NCI-H460 (cell line): Measurements from ENCODE around the gene CDH26. TPM values are rescaled to one million over a fixed set of nuclear protein-coding genes. Genes with fewer than 3 reads are reported as not detected.

Source experiments
- DNase-seq: peaks from one replicate; pipeline ENCODE4 v3.0.0-alpha.2; 2016; ENCODE audit warnings: low read depth; ENCODE audit errors: extremely low read depth
- polyA plus RNA-seq: library from polyadenylated mRNA; depleted of rRNA; stranded (reverse); fragments of >200 nt; gene quantifications from 2 replicates; pipeline ENCODE4 v1.2.3, GENCODE V29; 2014; cell fraction: nucleus; rRNA removed
- total RNA-seq: library from RNA; depleted of rRNA; stranded (reverse); fragments of >200 nt; shearing (Covaris generic); gene quantifications from 2 replicates; pipeline ENCODE4 v1.2.3, GENCODE V29; 2014; rRNA removed

Gene CDH26
- 0.22 TPM in 1 of 2 replicates, not detected in the other for total RNA-seq
- polyA plus RNA-seq, result 0.17 and 1.2 TPM in 2 replicates

DNA sequence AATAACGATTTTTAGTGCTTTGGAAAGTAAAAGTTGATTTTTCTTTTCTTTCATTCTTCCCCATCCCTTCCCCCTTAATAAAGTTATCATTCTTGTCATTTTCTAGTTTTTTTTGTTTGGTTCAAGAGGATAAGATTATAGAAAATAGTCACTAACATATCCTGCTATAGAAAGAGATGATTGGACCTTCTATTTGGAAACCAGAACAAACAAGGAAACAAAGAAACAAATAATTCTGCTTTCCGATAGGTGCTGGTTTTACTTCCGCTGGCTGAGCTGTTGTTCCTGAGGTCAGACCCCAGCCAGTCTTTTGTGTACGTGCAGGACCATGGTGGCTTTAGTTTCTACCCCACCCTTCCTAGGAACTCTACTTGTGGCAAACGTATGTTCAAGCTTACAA is at the start of gene CDH26:
TSS of gene CDH26 (plus strand) at position 301 of the 400 bp plus-strand sequence. CDS start 304 bp downstream, outside the sequence.
- no peak for DNase-seq

DNA sequence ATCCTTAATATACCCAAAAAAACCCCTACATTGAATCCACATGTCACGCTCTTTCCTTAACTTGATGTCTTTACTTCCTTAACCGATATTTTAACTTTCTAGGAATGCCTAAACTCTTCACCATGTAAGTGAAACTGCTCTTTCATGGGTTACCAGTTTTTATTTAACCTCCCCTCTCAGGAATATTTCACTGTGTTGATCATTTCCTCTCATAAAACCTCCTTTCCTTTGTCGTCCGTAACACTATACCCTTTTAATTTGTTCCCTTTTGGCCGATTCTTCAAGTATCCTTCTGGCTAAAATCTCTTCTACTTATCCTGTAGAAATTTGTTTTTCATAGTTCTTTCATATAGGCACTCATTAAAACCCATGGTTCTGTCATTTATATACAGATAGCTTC is 49.4 kb upstream of the CDH26 start:
- no peak for DNase-seq

DNA sequence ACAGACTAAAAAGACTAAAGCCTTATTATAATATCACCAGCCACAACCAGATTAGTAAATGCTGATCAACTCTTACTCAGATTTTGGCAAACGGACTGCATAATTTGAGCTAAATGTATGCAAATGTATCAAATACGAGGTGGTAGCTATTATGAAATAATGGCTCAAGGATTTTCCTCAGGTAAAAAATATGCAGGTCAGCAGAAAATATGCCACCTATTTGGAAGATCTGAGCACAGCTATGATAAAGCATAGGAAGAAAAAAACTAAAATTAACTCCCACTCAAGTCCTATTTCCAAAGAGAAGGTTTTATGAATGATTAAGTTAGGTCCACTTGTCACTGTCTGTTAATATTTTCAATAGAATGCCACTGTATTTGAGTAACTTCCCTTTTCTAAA is 47.2 kb upstream of the CDH26 start:
- no peak for DNase-seq

DNA sequence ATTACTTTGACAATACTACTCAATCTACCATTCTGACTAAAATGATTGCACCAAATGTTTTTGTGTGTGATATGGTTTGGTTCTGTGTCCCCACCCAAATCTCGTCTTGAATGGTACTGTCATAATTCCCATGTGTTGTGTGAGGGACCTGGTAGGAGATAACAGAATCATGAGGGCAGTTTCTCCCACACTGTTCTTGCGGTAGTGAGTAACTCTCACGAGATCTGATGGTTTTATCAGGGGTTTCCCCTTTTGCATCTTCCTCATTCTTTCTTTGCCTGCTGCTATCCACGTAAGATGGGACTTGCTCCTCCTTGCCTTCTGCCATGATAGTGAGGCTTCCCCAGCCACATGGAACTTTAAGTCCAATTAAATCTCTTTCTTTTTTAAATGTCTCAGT is 45.6 kb upstream of the CDH26 start:
- no peak for DNase-seq

DNA sequence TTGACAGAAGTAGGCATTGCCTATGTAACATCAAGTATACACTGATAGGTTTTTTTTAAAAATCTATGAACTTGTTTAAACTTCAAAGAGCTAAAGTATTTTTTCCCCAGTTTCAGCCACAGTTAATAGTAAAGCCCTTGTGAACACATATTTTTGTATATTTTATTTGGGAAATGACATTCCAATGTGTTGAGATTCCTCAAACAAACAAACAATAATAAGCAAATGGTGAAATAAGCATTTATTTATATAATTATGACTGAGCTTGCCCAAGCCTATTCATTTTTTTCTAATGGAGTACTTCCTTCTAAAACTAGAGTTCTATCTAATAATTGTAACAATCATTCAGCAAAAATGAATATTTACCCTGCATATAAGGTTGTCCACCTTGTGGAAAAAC is 37.3 kb upstream of the CDH26 start:
- no peak for DNase-seq

DNA sequence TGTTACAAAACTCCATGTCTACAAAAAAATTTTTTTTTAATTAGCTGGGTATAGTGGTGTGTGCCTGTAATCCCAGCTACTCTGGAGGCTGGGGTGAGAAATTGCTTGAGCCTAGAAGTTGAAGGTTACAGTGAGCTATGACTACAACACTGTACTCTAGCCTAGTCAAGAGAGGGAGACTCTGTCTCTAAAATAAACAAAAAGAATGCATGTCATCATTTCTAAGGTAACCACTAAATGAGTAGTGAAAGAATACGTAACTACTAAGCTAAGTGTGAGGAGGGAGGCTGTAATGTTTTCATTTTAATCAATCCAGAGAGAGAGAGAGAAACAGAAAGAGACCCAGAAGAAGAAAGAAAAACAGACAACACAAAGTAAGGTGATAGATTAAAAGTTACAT is 34.7 kb upstream of the CDH26 start:
- DNase-seq, result no peak

DNA sequence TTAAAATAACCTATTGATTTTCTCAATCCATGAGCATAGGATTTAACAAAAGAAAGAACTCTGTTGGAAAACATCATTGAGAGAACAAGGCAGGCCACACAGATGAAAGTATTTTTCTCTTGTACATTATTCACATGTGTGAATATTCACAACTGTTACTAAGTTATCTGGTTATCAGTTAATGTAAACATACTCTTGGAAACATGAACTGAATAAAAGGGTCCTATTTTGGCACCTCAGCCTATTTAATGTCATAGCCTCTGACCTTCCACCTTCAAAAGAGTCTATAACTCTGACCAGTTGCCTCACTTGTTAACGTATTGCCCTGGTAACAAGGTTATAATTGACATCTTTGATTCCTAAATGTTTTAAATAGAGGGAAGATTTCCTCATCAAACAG is 32.9 kb upstream of the CDH26 start:
- no peak for DNase-seq

DNA sequence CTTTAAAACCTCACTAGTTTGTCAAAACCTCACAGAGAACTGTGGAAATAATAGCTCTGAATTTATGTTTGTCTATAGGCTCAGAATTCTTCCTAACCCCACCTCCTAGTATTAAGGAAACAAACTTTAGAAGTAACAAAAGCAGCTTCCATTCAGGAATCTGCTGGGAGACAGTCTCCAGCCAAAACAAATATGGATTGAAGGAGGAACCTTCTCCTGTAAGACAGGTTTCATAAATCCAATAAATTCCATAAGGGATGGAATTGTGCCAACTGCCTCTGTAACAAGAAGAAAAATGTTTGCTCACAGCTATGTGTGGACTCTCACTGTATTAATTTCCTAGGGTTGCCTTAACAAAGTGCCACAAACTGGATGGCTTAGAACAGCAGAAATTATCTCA is 32.3 kb upstream of the CDH26 start:
- DNase-seq, result peak; percentile 29

DNA sequence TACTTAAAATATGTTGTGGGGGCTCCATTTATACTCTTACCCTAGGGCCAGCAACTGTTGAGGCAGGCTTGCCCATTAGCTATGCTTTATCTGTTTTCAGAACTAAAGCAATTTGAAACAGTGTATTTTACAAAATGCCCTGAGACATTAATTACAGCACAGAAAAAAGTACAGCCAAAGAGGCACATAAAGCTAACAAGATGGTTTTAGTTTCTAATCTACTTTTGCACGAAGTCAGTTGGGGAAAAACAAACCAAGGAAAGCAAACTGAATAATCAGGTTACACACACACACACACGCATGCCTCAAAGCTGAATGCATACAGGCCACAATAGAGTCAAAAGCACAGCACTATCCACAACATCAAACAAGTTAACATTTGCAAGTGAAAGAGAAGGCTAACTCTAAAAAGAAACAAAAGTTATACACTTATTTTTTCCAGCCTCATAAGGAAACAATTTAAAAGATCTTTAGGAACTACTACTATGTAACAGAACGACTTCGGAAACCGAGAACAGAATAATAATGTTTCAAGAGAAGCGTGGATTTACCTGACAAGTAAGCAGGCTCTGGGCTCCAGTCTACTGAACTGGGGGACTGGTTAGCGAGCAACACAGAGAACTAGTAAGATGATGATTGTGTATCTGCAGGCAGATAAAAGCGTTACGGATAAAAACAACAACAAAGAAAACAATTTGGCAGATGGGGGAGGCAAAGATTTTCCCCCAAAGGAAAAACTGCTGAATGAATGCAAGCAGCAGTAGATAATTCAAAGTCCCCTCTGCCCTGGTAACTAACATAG is 26.5 kb upstream of the CDH26 start:
- DNase-seq, result no peak

DNA sequence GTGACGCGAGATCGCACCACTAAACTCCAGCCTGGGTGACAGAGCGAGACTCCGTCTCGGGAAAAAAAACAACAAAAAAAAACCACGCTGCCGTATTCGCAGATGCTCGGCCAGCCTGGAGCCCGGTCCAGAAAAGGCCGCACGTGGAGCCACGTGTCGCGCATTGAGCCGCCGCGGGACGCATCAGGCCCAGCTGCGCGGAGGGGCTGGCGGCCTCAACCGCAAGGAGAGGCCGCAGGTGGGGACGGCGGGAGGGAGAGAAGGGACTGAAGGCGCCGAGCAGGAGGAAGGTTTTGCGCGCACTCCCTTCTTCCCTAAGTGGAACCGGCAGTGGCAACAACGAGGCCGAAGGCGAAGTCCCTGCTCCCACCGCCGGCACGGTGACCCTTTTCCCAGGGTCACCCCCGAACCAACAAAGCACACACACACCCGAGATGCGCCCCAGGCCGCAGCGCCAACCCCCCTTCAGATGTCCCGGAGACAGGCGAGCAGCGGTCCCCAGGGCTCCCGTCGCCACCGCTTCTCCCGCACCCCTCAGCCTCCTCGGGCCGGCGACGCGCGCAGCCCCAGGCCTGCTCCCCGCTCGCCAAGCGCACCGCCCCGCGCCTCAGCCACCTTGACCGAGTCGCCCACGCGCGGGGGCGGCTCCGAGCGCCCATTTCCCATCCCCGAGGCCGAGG is 25.5 kb upstream of the CDH26 start:
- DNase-seq, result no peak

DNA sequence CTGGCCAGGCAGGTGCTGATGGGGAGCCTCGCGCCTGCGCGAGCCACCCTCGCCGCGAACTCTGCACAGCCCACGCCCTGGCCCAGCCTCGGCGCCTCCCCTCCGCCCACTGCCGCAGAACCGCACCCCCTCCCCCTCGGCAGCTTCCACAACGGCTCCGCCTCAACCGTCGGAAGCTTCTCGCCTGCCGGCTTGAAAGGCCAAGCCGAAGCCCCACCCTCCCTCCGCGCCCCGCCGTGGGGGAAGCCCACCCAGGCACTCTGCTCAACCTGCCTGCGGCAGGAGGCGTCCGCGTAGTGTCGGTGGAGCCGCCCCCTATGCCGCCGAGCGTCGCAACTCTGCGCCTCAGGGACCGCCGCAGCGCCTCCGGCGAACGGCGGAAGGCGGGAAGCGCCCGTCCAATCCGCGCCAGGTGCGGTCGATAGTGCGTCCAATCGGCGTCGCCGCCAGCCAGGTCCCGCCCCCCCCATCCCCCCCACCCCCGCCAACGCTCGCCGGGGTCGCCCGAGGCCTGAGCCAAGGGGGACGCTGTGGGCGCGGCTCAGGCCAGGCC is 24.9 kb upstream of the CDH26 start, which contains the start of gene SYCP2:
TSS of gene SYCP2 (minus strand) at position 342 of the 553 bp plus-strand sequence. CDS start 11,224 bp downstream, outside the sequence.
- no peak for DNase-seq

DNA sequence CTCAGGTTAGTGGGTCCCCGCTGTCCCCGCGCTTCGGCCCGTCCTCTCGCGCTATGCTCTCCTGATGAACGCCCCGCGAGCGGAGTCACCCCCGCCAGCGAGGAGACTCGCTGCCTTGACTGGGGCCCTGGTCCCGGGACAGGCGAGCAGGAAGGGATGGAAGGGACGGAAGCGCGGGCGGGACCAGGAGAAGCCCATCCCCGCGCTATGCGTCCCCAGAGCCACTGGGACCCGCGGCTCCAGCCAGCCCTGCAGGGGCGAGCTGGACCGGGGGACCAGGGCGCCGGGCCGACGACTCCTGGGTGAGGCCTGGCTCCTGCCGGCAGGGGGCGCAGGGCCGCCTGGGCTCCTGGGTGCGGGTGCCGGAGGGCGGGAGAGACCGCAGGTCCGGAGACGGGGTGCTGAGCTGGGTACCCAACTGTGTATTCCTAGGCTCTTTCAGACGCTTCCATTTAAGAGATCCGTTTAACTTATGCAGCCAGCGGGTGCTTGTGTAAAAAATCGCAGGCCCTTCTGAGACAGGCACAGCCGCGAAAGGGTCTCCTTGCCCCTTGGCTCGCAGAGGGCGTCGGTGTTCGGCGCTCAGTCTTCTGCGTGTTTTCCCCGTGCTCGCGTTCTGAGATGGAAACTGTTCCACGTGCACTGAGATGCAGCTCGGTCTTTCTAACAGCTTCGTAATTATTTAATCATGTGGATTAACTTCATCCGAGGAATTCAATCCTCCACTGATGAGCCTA is 24.2 kb upstream of the CDH26 start:
- DNase-seq, result peak; percentile 65

DNA sequence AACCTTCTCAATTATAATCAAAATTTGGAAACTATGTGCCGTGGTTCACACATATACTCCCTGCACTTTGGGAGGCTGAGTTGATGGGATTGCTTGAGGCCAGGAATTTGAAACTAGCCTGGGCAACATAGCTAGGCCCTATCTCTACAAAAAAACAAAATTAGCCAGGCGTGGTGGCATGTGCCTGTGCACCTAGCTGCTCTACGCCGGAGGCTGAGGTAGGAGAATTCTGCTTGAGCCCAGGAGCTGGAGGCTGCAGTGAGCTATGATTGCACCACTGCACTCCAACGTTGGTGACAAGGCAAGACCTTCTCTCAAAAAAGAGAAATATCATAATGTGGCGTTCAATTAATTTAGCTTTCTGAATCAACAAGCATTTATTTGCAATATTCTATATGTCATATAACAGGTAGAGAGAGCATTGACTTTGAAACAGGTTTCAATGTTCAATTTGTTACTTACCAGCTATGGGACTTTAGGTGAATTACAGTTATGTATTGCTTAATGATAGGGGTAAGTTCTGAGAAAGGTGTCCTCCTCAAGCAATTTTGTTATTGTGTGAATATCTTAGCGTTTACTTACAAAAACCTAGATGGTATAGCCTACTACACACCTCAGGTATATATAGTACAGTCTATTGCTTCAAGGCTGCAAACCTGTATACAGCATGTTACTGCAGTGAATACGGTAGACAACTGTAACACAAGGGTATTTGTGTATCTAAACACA is 22.6 kb upstream of the CDH26 start:
- DNase-seq, result no peak

DNA sequence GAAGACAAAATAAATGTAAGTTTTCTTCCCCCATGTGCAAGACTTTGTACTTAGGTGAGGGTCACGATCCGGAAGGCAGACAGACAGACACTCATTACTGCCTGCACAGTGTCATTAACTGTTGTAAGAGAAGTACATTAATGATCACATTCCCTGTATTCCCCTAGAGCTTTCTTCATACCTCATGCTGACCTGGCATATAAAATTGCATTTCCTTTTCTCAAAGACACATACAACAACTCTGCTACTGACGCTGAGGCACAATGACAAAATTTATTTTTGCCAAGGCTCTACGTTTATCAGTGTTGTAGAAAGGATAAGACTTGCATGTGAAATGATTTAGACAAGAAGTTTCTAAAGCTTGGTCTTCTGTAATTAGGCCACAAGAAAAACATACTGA is 21.8 kb upstream of the CDH26 start:
- DNase-seq, result no peak

DNA sequence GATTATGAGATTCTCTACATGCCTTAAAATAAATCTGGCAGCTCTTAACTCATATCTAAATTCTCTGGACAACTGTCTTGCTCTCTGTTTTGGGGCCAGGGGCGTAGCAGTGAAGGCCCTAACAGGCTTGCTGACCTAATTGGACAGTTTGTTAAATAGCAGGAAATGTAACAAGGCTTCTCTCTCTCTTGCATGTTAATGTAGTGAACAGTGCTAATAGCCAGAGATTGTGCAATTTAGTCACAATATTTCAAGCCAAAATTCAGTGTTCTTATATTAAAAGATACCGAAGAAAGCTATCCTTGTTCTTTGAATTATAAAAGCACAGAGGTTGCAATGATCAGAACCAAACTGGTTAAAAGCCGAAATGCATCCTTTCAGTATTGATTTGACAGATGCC is 21.1 kb upstream of the CDH26 start:
- no peak for DNase-seq

DNA sequence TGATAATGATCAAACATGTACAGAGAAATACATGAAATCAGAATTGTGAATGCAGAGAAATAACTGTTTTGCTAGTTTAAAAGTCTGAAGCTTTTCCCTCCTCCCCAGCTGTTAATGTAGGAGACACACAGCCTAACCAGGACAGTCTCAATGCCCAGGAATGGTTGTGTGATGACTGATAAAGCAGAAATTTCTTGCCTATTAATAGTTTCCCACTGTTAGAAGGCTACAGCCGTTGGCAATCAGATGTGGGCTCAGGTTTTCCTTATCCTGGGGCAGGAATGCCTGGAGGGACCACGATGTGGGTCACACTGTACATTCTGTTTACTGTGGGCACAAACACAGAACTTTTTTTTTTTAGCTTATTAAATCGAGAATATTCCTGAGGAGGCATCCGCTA is 20.0 kb upstream of the CDH26 start:
- no peak for DNase-seq

DNA sequence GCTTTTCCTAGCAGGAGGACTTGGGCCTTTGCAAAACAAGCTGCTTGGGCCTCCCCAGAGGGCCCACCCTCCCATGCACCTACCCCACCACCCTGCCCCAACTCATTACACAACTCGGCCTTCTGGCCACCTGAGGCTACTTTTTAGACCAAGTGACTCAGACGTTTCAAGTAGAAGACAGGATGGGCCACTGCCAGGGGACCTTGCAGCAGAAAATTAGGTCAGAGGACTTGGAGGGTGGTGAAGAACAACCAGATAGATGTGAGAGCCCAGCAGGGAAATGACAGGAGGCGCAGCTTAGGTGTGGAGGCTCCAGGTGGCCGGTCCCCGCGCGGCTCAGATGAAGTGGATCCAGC is 19.5 kb upstream of the CDH26 start:
- DNase-seq, result no peak

DNA sequence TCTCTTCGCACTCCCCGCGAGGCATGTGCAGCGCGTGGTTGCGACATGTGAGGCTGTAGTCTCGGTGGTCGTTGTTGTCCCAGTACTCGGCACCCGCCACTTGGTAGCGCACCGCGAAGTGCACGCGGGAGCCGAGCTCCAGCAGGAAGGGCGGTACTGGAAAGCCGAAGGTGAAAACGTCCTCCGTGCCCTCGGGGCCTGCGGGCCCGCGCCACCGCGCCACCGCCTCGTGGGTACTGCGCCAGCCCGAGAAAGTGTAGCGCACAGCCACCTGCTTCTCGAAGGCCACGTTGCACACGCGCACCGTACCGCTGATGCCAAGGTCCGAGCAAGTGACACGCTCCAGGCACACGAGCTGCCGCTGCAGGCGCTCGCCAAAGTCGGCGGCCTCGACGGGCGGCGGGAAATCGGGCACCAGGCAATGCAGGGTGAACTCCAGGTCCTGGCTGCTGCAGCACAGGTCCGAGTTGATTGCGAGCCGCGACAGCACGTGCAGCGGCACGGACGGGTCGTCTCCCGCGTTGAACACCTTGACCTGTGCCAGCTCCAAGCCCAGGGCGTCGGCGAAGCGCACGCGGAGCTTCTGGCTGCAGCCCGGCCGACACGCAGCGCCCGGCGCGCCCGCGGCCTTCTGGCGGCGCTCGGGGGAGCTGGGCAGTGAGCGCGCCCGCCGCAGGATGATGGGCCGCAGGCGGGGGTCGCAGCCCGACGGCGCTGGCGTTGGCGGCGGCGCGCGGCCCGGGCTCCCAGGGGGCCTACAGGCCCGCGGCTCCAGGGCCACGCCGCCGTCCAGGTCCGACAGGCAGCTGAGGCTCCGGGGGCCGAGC is 19.0 kb upstream of the CDH26 start:
- DNase-seq, result no peak

DNA sequence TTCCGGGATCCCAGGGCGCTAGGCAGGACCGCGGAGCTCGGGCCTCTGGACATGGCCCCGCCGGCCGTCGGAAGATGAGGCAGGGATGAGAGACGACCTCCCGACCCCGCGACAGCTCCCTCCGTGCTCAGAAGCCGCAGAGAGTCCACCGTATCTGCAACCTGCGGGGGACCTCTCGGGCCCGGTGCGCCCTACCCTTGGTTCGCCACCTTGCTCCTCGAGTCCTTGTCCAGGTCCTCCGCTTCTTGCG is 18.4 kb upstream of the CDH26 start:
- DNase-seq, result no peak
